NK-92 (cell line): Measurements from ENCODE around the gene LCN15.
"Not testable (repeated sequence)": the region's sequence is repeated elsewhere in the genome, so short reads cannot be mapped to it uniquely, and the experiment has no call there.

ENCODE experiments used
- DNase-seq: peaks from one replicate; lab custom pipeline; 2025; ENCODE audit not compliant: unreplicated experiment; lab: John Stamatoyannopoulos, UW

The LCN15 gene, protein sequence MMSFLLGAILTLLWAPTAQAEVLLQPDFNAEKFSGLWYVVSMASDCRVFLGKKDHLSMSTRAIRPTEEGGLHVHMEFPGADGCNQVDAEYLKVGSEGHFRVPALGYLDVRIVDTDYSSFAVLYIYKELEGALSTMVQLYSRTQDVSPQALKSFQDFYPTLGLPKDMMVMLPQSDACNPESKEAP

DNA sequence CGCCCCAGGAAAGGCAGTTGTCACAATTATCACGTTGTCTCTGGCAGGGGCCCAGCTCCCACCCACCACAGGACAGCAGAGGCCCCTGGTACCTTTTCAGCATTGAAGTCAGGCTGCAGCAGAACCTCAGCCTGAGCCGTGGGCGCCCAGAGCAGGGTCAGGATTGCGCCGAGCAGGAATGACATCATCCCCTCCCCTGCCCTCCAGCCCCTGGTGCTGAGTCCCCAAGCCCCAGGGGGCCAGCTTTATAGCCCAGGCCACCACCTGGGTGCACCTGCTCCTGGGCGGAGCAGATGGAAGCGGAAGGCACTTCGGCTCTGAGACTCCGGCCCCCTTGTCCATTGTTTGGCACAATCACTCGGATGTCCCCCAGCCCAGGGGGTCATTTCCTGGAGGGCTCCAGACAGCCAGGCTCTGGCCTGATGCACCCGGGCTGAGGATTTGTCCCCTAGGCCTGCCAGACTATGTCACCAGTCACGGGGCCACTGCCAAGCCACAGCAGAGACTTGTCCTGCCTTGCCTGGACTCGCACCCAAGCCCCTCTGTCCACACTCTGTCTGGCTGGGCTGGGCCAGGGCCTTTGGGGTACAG, at the start of gene LCN15:
Gene LCN15 (minus strand): TSS at position 218 of the 591 bp plus-strand sequence. CDS start 30 bp downstream, at position 188.
- DNase-seq, result no peak

- no peak for DNase-seq
Measured at GRCh38 chr9:136808806-136809158, 44.5 kb upstream of the LCN15 start.

DNA sequence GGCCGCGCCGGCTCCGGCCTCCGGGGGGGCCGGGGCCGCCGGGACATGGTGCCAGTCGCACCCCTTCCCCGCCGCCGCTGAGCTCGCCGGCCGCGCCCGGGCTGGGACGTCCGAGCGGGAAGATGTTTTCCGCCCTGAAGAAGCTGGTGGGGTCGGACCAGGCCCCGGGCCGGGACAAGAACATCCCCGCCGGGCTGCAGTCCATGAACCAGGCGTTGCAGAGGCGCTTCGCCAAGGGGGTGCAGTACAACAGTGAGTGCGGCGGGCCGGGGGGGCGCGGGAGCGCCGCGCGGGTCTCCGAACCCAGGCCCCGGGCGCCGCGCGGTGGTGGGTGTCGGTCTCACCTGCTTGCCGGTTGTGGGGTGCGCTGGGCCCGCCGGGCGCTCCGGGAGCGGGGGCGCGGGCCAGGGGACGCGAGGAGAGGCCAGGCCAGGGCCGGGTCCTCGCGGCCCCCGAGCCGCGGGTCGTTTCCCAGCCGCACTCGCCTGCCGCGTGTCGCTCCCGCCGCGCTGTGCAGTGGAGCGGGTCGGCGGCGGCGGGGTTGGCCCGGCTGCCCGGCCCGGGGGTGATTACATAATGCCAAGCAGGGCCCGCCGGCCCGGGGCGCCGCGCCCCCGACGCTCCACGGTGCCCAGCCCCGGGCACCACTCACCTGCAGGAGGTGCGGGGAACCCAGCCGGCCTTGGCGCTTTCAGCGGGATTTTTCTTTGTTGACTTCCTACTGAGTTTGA, 43.9 kb upstream of the LCN15 start:
- DNase-seq, result no peak

DNA sequence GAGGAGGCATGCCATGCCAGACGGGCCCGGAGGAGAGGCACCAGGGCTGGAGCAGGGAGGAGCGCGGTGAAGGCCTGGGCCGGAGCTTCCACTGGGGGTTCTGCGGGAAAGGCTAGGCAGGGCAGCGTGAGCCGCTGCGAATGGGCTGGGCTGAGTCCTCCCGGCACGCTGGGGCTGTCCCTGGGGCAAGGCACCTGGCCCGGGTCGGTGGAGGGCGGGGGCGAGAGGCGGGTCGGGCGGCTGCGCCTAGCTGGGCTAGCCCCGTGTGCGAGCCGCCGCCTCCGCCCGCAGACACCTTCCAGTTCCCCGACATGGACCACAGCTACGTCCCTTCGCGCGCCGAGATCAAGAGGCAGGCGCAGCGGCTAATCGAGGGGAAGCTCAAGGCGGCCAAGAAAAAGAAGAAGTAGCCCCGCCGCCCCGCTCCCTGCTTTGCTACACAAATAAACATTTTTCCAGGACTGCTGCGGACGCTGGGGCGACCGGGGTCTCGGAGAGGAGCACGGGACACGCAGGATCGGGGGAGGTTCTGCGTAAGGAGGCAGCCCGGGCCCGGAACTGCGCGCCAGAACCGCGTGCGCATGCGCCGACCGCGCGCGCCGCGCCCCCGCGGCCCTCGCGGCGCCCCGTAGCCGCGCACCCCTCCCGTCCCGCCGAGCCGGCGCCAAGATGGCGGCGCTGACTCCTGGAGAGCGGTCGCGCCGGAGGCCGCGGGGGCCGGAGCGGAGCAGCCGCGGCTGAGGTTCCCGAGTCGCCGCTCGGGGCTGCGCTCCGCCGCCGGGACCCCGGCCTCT, 43.2 kb upstream of the LCN15 start, which contains the start of gene RABL6:
Gene RABL6 (plus strand): TSS at position 668 of the 794 bp plus-strand sequence. CDS start 249 bp downstream, outside the sequence.
- DNase-seq, result no peak

- no peak for DNase-seq
Measured at GRCh38 chr9:136806631-136807201, 42.4 kb upstream of the LCN15 start.

GRCh38 chr9:136806067-136806466, 41.7 kb upstream of the LCN15 start:
- DNase-seq, result no peak

- no peak for DNase-seq
Measured at GRCh38 chr9:136805207-136805740, 41.0 kb upstream of the LCN15 start.

DNA sequence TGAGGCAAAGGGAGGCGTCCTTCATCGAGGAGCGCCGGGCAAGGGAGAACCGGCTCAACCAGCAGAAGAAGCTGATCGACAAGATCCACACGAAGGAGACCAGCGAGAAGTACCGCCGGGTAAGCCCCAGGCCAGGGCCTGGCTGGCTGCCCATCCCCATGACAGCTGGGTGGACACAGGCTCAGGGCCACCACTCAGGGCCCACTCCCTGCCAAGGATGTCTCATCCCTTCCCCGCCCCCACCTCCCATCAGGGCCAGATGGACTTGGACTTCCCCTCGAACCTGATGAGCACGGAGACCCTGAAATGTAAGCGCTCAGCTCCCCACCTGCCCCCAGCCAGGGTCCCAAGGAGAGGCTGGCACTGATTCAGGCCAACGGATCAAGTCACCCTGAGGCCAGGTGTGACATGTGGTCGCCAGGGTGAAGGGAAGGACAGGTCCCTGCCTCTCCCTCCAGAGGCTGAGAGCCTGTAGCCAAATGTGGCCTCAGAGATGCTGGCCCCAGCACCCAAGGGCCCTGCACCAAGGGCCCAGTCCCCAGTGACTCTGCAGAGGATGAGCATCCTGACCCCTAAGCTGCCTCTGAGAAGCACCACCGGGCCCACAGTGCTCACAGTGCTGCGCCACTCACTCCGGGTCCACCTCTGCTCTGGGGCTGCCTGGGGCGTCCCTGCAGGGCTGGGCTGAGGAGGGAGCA, 40.3 kb upstream of the LCN15 start:
- no peak for DNase-seq

DNA sequence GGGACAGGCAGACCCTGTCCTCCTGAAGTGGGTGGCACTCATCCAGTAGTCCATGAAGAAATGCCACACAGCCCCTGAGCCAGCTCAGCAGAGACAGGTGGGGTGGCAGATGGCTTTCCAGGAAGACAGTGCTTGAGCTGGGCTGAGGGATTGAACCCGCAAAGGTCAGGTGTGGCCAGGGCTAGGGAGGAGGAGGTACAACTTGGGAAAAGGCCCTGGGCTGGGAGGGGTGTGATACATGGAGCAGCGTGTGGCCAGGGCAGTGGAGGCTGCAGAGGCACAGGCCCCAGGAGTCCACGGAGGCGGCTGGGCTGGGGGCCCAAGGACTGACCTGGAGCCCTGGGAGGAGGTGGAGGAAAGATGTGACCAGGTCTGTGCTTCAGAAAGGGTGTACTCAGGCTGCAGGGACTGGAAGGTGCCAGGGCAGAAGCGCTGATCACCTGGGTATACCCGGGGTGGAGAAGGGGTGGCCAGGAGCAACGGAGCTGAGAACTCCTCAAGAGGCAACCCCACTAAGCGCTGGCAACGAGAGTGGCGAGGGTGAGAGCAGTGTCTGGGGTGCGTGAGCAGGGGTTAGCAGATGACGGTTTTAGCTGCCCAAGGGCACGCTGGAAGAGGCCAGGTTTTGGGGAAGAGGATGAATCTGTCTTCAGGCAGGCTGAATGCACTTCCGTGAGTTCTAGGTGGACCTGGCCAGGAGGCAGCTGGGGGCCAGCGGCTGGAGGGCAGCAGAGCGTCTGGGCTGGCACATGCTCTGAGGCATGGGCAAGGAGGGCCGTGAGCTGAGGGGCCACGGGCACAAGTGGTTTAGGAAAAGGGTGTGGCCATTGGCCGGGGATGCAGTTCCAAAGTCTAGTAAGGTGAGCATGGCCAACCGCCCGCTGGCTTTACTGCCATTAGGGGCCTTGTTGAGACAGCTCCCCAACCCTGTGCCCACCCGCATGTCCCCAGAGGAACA, 39.5 kb upstream of the LCN15 start:
- no peak for DNase-seq

- not testable (repeated sequence) for DNase-seq
Measured at GRCh38 chr9:136803009-136803550, 38.8 kb upstream of the LCN15 start.

- no peak for DNase-seq
Measured at GRCh38 chr9:136802321-136802720, 38.0 kb upstream of the LCN15 start.

GRCh38 chr9:136799854-136800657, 35.7 kb upstream of the LCN15 start:
- DNase-seq, result peak; percentile 56

GRCh38 chr9:136799079-136799853, 34.9 kb upstream of the LCN15 start:
- DNase-seq, result no peak

DNA sequence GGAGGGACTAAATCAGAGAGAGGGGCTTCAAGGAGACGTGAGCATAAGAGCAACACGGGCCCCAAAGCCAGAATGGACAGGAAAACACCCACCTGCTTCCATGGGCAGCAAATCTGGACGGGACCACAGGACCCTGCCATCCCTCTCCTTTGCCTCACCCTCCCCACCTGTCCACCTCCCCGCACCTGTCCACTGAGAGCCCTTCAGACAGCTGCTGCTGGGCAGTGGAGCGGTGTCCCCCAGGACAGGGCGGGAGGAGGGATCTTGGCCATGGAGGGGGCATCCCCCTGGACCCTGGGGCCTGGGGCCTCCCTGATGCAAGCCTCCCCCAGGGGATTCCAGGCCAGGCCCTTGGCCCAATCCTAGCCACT, 34.4 kb upstream of the LCN15 start:
- DNase-seq, result no peak

- DNase-seq, result not testable (repeated sequence)
Measured at GRCh38 chr9:136796775-136797347, 32.5 kb upstream of the LCN15 start.

GRCh38 chr9:136796238-136796774, 32.0 kb upstream of the LCN15 start, which contains the start of gene CCDC183:
CCDC183 (plus strand) TSS chr9:136796338; CDS start chr9:136796398, 60 bp downstream.
- DNase-seq, result no peak

- no peak for DNase-seq
Measured at GRCh38 chr9:136795000-136795348, 30.7 kb upstream of the LCN15 start.
